ENCODE measurements around the gene LRRC57. TPM values are rescaled to one million over a fixed set of nuclear protein-coding genes. Genes with fewer than 3 reads are reported as not detected.

The LRRC57 gene
- total RNA-seq, 1 donor, result 16.3 TPM

DNA sequence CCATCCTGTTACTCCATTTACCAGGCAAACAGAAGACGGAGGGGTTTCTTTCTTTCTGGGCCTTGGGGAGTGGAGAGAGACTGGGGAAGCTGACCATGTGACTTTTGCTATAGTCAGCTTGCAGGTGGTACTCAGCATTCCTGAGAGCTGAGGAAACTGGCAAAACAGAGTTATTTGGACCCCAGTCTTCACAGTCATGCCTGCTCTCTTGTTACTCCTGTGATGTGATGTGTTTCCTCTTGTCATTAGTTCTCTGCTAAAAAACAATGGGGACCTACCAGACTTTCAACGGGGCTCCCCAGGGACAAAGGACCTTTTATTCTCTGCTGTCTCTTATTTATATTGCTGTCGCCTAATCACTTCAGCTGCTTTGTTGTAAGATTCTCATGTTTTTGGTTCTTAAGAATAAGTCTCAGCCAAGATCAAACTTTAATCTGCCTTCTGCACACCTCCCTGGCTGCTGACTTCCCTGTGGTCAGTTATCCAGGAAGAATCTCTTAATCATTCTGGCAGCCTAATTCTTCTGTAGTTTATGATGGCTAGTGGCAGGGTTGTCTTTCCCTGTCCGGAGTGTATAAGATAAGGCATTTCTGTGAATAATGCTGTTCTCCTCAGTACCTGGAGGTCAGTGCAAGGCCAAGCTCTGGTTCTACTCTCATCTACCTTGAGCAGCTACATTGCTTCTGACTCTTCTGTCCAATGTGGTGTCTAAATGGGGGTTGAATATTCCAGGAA is 35.6 kb upstream of the LRRC57 start:
- TF ChIP-seq, protein P1, sequence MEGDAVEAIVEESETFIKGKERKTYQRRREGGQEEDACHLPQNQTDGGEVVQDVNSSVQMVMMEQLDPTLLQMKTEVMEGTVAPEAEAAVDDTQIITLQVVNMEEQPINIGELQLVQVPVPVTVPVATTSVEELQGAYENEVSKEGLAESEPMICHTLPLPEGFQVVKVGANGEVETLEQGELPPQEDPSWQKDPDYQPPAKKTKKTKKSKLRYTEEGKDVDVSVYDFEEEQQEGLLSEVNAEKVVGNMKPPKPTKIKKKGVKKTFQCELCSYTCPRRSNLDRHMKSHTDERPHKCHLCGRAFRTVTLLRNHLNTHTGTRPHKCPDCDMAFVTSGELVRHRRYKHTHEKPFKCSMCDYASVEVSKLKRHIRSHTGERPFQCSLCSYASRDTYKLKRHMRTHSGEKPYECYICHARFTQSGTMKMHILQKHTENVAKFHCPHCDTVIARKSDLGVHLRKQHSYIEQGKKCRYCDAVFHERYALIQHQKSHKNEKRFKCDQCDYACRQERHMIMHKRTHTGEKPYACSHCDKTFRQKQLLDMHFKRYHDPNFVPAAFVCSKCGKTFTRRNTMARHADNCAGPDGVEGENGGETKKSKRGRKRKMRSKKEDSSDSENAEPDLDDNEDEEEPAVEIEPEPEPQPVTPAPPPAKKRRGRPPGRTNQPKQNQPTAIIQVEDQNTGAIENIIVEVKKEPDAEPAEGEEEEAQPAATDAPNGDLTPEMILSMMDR (IDR thresholded peaks at IDR 0.05; ENCODE audit: extremely low read depth, low read depth, low read length), result no peak

GRCh38 chr15:42582569-42583375 is 34.2 kb upstream of the LRRC57 start:
- Histone ChIP-seq H3K27me3 (ENCODE audit: insufficient read depth, low read length) (peaks cover 35% of the 10 kb centered on the region), H3K36me3 (ENCODE audit: insufficient read depth, low read length) (no peaks in the 10 kb centered on the region), H3K79me2 (ENCODE audit: insufficient read depth, low read length) (no peaks in the 10 kb centered on the region), H3K4me2 (ENCODE audit: insufficient read depth, low read length) (no peak overlapping the region), H4K20me1 (ENCODE audit: insufficient read depth, low read length) (no peaks in the 10 kb centered on the region), H2AFZ (ENCODE audit: low read length) (no peak overlapping the region), H3K27ac (ENCODE audit: low read depth, low read length) (no peak overlapping the region), H3K4me1 (ENCODE audit: insufficient read depth, low read length) (peaks cover 5% of the 10 kb centered on the region), H3K4me3 (ENCODE audit: insufficient read depth, low read length) (no peak overlapping the region), H3K9me3 (ENCODE audit: low read depth, low read length) (no peaks in the 10 kb centered on the region)
- no peak for DNase-seq (ENCODE audit: insufficient read length, low spot score, missing footprints)
- TF ChIP-seq, protein P1 (IDR thresholded peaks at IDR 0.05; ENCODE audit: extremely low read depth, low read depth, low read length), result no peak

More for the DNA sequence above, 35.6 kb upstream of the LRRC57 start:
- Histone ChIP-seq H3K4me1 (ENCODE audit: insufficient read depth, low read length) (peaks cover 5% of the 10 kb centered on the region), H3K27ac (ENCODE audit: low read depth, low read length) (no peak overlapping the region), H3K27me3 (ENCODE audit: insufficient read depth, low read length) (peaks cover 26% of the 10 kb centered on the region), H3K36me3 (ENCODE audit: insufficient read depth, low read length) (no peaks in the 10 kb centered on the region), H2AFZ (ENCODE audit: low read length) (no peak overlapping the region), H3K4me2 (ENCODE audit: insufficient read depth, low read length) (no peak overlapping the region), H3K9me3 (ENCODE audit: low read depth, low read length) (no peaks in the 10 kb centered on the region), H3K79me2 (ENCODE audit: insufficient read depth, low read length) (no peaks in the 10 kb centered on the region), H4K20me1 (ENCODE audit: insufficient read depth, low read length) (no peaks in the 10 kb centered on the region), H3K4me3 (ENCODE audit: insufficient read depth, low read length) (no peak overlapping the region)
- no peak for DNase-seq (ENCODE audit: insufficient read length, low spot score, missing footprints)

DNA sequence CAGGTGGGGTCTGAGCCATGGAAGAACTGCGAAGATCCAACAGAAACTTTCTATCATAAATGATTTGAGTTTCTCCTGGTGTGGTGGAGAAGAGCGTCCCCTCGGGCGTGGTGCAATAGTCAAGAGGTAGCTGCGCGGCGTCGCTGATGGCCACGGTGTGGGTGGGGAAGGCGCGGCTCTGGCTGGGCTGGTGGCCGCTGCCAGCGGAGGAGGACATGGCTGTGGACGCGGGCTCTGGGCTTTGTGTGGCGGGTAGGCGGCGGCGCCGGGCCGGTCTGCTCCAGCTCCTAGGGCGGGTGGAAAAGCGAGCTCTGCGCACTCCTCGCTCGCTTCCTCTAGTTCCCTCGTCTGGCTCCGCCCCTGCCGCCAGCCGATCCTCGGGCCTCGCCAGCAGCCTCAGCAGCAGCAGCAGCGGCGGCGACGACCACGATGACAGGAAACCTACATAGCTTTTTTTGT is 32.7 kb upstream of the LRRC57 start:
- DNase-seq (ENCODE audit: insufficient read length, low spot score, missing footprints), result peak; percentile 90
- H2AFZ ChIP-seq (ENCODE audit: low read length), result peak overlapping the region; percentile 65
- no peak overlapping the region for H3K27ac ChIP-seq (ENCODE audit: low read depth, low read length)
- peak overlapping the region; percentile 77 for H3K4me2 ChIP-seq (ENCODE audit: insufficient read depth, low read length)
- no peaks in the 10 kb centered on the region for H3K9me3 ChIP-seq (ENCODE audit: low read depth, low read length)
- peaks cover 10% of the 10 kb centered on the region for H3K4me1 ChIP-seq (ENCODE audit: insufficient read depth, low read length)
- H3K4me3 ChIP-seq (ENCODE audit: insufficient read depth, low read length), result peak overlapping the region; percentile 67
- H3K27me3 ChIP-seq (ENCODE audit: insufficient read depth, low read length), result peaks cover 41% of the 10 kb centered on the region
- TF ChIP-seq, protein P1 (IDR thresholded peaks at IDR 0.05; ENCODE audit: extremely low read depth, low read depth, low read length), result no peak
- peaks cover 3% of the 10 kb centered on the region for H4K20me1 ChIP-seq (ENCODE audit: insufficient read depth, low read length)
- no peaks in the 10 kb centered on the region for H3K79me2 ChIP-seq (ENCODE audit: insufficient read depth, low read length)
- no peaks in the 10 kb centered on the region for H3K36me3 ChIP-seq (ENCODE audit: insufficient read depth, low read length)
